Spinal cord (tissue), 10 donors: ENCODE results near the gene NHERF2. TPM values are rescaled to one million over a fixed set of nuclear protein-coding genes. Genes with fewer than 3 reads are reported as not detected.

Source experiments
- DNase-seq, 6 donors: peaks; one replicate each; pipeline versions ENCODE4 v3.0.0 to v3.0.0-alpha.2; 2013 to 2015; ENCODE audit warnings: low spot score in 6 of 6, low read depth in 4 of 6
- H3K27ac ChIP-seq: one replicate; pipeline ENCODE4 v1.5.1; 2013; ENCODE audit warnings: low read depth, low read length, control low read depth
- H3K27me3 ChIP-seq: one replicate; pipeline ENCODE4 v1.6.1; 2013; ENCODE audit warnings: low read length; ENCODE audit not compliant: control insufficient read depth, insufficient read depth
- H3K36me3 ChIP-seq: one replicate; pipeline ENCODE4 v1.6.1; 2013; ENCODE audit warnings: low read length; ENCODE audit not compliant: control insufficient read depth, insufficient read depth
- H3K4me1 ChIP-seq: one replicate; pipeline ENCODE4 v1.6.1; 2013; ENCODE audit warnings: low read length; ENCODE audit not compliant: control insufficient read depth, insufficient read depth
- H3K4me3 ChIP-seq: one replicate; pipeline ENCODE4 v1.5.1; 2013; ENCODE audit warnings: low read depth, low read length, control low read depth
- H3K9me3 ChIP-seq: one replicate; pipeline ENCODE4 v1.6.1; 2013; ENCODE audit warnings: low read length; ENCODE audit not compliant: control insufficient read depth, insufficient read depth
- WGBS: methylation state at CpG from one replicate; pipeline ENCODE4 v1.1.5; 2013; ENCODE audit warnings: missing lambda C conversion rate; ENCODE audit not compliant: insufficient coverage; 5-methylcytosine and 5-hydroxymethylcytosine counted together
- polyA plus RNA-seq, 2 donors: library from polyadenylated mRNA; unstranded; fragments of 120-200 nt; gene quantifications; one replicate each; pipeline ENCODE4 v1.2.1, GENCODE V29; 2013; ENCODE audit not compliant: insufficient read length in 2 of 2
- total RNA-seq, 2 donors: library from RNA; depleted of rRNA in 1 of 2; stranded (reverse); fragments of 120-200 nt in 1 of 2; fragments of >200 nt in 1 of 2; gene quantifications; one replicate each; pipeline versions ENCODE4 v1.2.3 to v1.2.4, GENCODE V29; 2013 to 2014
- donor health status: healthy.

NHERF2 gene
- total and polyA plus RNA-seq, 4 donors: 25.6 to 95.7 (median 67.8) TPM

DNA sequence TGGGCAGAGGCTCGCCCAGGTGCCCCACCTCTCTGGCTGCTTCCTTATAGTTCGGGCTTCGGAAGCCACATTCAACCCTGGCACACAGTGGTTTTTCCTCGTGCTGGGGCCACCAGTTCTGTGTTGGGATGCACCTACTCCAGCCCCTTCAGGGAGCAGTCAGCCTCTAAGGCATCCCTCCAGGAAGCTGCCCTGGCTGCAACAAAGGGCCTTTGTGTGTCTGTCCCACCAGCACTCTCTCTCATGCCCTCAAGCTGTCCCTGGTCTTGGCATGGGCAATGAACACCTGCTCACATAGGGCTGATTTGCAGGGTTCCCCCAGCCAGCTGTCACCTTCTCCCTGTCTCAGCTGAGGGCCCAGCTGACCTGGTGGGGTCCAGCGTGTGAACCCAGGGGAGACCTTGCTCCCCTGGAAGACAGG lies 44.7 kb upstream of the NHERF2 start:
- Histone ChIP-seq H3K36me3 (peaks cover 56% of the 10 kb centered on the region), H3K27me3 (peaks cover 40% of the 10 kb centered on the region), H3K27ac (no peak overlapping the region), H3K4me3 (no peak overlapping the region), H3K9me3 (no peaks in the 10 kb centered on the region), H3K4me1 (peaks cover 63% of the 10 kb centered on the region)
- 40% methylated on average over 4 of the region's 5 CpGs for WGBS
- DNase-seq: peak in 1 of 6 donors; percentile 55

DNA sequence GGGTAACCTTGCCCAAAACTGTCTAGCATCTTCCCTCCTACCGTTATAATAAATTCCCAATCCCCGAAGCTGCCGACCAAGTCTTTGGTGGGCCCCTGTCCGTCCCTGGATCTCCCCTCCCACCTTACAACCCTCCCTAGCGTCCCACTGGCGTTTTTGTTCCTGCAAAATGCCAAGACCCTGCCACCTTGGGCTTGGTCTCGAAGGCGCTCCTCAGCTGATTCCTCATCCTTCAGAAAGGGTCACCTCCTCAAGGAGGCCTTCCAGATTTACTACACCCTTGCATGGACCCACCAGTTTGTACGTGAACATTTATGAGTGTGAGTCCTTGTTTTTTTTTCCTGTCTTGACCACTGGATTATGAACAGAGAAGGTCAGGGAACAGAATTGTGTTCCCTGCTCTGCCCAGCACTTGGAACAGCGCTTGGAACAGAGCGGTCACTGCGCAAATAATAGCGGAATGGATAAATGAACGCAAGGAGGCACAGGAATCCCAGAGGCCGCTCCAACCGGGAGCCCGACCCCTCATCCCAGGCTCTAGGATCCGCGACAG lies 43.6 kb upstream of the NHERF2 start:
- 20% methylated on average over 17 of the region's 19 CpGs for WGBS
- Histone ChIP-seq H3K4me1 (peaks cover 63% of the 10 kb centered on the region), H3K9me3 (no peaks in the 10 kb centered on the region), H3K27me3 (peaks cover 32% of the 10 kb centered on the region), H3K27ac (peak overlapping the region; percentile 80), H3K4me3 (peak overlapping the region; percentile 56), H3K36me3 (peaks cover 52% of the 10 kb centered on the region)
- DNase-seq: peak in 1 of 6 donors; percentile 13

GRCh38 chr16:1983544-1984346 lies 43.0 kb upstream of the NHERF2 start, which contains the start of gene GFER:
Gene GFER, plus strand, starts transcription at chr16:1984193. Its CDS starts 26 bp downstream, at chr16:1984219.
- Histone ChIP-seq H3K9me3 (no peaks in the 10 kb centered on the region), H3K4me3 (peak within 1 kb of the TSS; percentile 61), H3K27ac (peak within 1 kb of the TSS; percentile 80), H3K27me3 (peaks cover 31% of the 10 kb centered on the region), H3K4me1 (peaks cover 64% of the 10 kb centered on the region), H3K36me3 (peaks cover 46% of the 10 kb centered on the region)
- WGBS: under 1% methylated on average over 109 of the region's 109 CpGs
- peak; percentile 79 to 96 (median 86) for DNase-seq

DNA sequence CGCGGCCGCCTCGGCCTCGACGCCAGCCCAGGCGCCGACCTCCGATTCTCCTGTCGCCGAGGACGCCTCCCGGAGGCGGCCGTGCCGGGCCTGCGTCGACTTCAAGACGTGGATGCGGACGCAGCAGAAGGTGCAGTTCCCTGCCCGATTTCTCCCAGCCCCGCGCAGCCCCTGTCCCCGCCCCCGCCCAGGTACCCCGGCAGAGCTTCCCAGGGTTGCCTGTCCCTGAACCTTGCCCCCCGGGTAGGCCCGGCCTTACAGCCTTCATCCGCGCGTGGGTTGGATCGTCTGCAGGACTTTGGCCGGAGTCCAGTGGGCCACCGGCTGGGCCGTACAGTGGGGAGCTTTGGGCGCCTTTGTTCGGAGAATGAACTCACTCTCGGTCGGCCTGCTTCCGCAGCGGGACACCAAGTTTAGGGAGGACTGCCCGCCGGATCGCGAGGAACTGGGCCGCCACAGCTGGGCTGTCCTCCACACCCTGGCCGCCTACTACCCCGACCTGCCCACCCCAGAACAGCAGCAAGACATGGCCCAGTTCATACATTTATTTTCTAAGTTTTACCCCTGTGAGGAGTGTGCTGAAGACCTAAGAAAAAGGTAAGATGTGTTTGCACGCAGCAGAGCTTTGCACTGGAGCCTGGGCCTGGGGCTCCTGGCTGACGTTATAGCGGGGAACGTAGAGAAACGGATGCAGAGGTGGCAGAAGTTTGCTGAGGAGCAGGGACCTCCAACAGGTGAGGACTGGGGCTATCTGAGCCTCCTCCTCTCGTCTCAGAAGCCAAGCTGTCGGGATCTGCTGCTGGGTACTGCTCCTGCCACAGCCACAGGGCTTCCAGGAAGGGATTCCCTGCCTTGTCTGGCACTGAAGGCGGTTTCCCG lies 42.1 kb upstream of the NHERF2 start:
- Histone ChIP-seq H3K9me3 (no peaks in the 10 kb centered on the region), H3K36me3 (peaks cover 43% of the 10 kb centered on the region), H3K4me1 (peaks cover 70% of the 10 kb centered on the region), H3K27ac (no peak overlapping the region), H3K27me3 (peaks cover 34% of the 10 kb centered on the region), H3K4me3 (peak overlapping the region; percentile 61)
- DNase-seq: no peak
- 7% methylated on average over 56 of the region's 58 CpGs for WGBS

GRCh38 chr16:1985466-1986150 lies 41.1 kb upstream of the NHERF2 start:
- H3K4me1 ChIP-seq: peaks cover 66% of the 10 kb centered on the region
- no peak for DNase-seq
- H3K4me3 ChIP-seq: no peak overlapping the region
- no peak overlapping the region for H3K27ac ChIP-seq
- H3K9me3 ChIP-seq: no peaks in the 10 kb centered on the region
- 97% methylated on average over 14 of the region's 14 CpGs for WGBS
- H3K27me3 ChIP-seq: peaks cover 29% of the 10 kb centered on the region
- peaks cover 34% of the 10 kb centered on the region for H3K36me3 ChIP-seq

DNA sequence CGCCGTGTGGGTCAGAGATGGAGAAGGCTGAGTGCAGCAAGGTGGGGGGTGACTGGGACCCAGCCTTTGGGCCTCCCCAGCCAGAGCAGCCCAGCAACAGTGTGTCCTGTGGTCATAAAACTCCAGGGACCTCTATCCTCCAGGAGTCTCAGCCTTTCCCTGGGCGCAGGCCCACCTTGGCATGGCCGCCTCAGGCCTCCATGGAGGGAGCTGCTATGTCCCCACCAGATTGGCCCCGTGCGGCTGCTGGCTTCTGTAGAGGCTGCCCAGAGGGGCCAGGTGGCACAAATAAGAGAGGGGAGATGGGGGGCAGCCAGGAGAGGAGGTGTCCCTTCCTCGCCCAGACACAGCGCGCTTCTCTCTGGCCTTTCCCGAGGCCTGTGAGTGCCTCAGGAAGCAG lies 39.5 kb upstream of the NHERF2 start:
- WGBS: 86% methylated on average over 5 of the region's 10 CpGs
- Histone ChIP-seq H3K9me3 (no peaks in the 10 kb centered on the region), H3K27ac (no peak overlapping the region), H3K4me1 (peaks cover 64% of the 10 kb centered on the region), H3K27me3 (peaks cover 32% of the 10 kb centered on the region), H3K4me3 (no peak overlapping the region), H3K36me3 (peaks cover 32% of the 10 kb centered on the region)
- DNase-seq: no peak

DNA sequence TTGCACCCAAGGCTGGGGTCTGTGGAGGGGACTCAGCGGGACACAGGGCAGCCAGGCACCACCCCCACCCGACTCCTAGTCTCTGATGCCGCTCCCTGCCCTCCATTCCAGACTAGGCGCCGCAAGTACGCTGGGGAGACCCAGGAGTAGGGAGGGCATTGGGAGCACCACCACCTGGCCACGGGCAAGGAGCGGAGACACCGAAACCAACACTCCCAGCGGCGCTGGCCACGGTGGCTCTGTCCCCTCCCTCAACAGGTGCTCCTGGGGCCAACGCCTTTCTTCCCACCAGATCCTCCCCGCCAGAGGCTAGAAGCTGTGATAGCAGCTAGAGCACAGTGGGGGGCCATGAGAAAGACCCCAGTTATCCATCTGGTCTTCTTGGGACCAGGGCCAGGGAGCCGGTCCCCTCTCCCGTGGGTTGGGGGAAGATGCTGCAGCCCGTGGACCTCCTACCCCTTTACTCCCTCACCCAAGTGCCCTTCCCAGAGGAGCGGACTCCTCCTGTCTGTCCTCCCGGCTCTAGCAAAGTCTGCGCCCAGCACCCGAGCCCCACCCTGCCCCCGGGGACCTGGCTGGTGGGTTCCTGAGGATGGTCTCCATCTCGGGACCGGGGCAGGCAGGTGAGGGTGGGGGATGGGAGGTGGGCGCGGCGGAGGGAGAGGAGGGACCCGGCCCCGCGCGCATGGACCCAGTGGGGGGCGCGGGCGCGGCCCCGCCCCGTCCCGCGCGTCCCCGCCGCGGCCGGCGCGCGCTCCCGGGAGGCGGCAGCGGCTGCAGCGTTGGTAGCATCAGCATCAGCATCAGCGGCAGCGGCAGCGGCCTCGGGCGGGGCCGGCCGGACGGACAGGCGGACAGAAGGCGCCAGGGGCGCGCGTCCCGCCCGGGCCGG lies 37.2 kb upstream of the NHERF2 start, which contains the start of gene SYNGR3:
TSS of gene SYNGR3 (plus strand) at position 762 of the 892 bp plus-strand sequence. CDS start 133 bp downstream, outside the sequence.
- peaks cover 46% of the 10 kb centered on the region for H3K36me3 ChIP-seq
- peaks cover 56% of the 10 kb centered on the region for H3K4me1 ChIP-seq
- under 1% methylated on average over 63 of the region's 67 CpGs for WGBS
- no peaks in the 10 kb centered on the region for H3K9me3 ChIP-seq
- H3K27me3 ChIP-seq: peaks cover 32% of the 10 kb centered on the region
- peak within 1 kb of the TSS; percentile 31 for H3K4me3 ChIP-seq
- H3K27ac ChIP-seq: no peak within 1 kb of the TSS
- DNase-seq: peak in 2 of 6 donors; percentile 29 to 36

GRCh38 chr16:1990101-1990350 lies 36.7 kb upstream of the NHERF2 start:
- Histone ChIP-seq H3K27ac (no peak overlapping the region), H3K4me1 (peaks cover 50% of the 10 kb centered on the region), H3K27me3 (peaks cover 32% of the 10 kb centered on the region), H3K36me3 (peaks cover 47% of the 10 kb centered on the region), H3K9me3 (no peaks in the 10 kb centered on the region), H3K4me3 (peak overlapping the region; percentile 31)
- under 1% methylated on average over 15 of the region's 25 CpGs for WGBS
- DNase-seq: no peak
